Ovary (tissue), 3 donors: ENCODE data around the gene IL6R.

Experiments
- POLR2A ChIP-seq: fragments of 450-650 bp; IDR thresholded peaks from one replicate; pipeline ENCODE4 v1.6.1; 2017; ENCODE audit warnings: antibody characterized with exemption, mild to moderate bottlenecking, moderate library complexity
- TF ChIP-seq, protein P1 (sequence below), 3 donors: fragments of 450-650 bp in 2 of 3; fragments of 200-600 bp in 1 of 3; IDR thresholded peaks; one replicate each; pipeline versions ENCODE4 v1.5.1 to v1.8.0; 2016 to 2022; ENCODE audit warnings: antibody characterized with exemption in 3 of 3, mild to moderate bottlenecking in 1 of 3
- donor health status: DM: no; HTN: no; CAD: no.

DNA sequence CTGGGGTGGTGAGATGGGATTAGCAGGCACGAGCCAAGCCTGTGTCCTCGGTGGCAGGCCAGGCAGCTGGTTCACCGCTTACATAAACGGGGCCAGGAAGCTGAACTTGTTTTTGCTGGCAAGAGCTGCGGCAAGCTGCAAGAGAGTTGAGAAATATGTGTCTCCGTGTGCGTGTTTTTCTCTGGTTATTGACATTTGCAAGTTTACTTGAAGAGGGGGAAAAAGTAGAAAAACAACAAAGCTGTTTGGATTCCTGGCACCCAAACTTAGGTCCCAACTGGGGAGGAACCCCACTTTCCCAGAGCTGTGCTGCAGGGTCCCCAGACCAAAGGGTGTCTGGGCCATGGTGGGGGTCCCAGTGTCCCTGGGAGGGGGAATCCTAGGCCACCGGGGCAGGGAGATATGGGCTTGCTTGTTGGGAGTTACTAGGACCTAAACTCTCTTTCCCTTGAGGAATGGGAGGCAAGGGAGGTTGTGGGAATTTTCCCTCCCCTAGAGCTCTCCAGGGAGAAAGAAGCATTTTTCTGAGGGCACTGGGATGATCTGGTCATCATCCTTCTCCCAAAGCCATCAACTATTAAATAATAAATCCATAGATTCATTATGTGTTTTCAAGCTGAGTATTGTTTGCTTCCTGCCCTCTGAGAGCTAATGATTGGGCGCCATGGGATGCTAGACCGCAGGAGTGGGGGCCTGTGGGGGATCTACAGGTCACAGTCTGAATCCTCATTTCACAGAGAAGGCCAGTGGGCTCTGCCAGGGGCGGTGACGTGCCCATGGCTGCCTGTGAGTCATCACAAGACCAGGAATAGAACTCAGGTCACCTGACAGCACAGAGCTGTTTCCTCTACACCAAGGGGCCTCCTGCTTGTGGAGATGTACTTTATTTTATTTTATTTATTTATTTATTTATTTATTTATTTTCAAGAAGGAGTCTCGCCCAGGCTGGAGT, 14.8 kb downstream of the IL6R start:
- TF ChIP-seq, protein P1, sequence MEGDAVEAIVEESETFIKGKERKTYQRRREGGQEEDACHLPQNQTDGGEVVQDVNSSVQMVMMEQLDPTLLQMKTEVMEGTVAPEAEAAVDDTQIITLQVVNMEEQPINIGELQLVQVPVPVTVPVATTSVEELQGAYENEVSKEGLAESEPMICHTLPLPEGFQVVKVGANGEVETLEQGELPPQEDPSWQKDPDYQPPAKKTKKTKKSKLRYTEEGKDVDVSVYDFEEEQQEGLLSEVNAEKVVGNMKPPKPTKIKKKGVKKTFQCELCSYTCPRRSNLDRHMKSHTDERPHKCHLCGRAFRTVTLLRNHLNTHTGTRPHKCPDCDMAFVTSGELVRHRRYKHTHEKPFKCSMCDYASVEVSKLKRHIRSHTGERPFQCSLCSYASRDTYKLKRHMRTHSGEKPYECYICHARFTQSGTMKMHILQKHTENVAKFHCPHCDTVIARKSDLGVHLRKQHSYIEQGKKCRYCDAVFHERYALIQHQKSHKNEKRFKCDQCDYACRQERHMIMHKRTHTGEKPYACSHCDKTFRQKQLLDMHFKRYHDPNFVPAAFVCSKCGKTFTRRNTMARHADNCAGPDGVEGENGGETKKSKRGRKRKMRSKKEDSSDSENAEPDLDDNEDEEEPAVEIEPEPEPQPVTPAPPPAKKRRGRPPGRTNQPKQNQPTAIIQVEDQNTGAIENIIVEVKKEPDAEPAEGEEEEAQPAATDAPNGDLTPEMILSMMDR (IDR thresholded peaks at IDR 0.05), result no peak
- peak; percentile 24 for TF ChIP-seq POLR2A
